ENCODE measurements around the gene ADARB1. TPM values are rescaled to one million over a fixed set of nuclear protein-coding genes. Genes with fewer than 3 reads are reported as not detected.

ADARB1 gene
- polyA plus RNA-seq, 3 donors = 0.40 to 2.6 (median 1.0) TPM

DNA sequence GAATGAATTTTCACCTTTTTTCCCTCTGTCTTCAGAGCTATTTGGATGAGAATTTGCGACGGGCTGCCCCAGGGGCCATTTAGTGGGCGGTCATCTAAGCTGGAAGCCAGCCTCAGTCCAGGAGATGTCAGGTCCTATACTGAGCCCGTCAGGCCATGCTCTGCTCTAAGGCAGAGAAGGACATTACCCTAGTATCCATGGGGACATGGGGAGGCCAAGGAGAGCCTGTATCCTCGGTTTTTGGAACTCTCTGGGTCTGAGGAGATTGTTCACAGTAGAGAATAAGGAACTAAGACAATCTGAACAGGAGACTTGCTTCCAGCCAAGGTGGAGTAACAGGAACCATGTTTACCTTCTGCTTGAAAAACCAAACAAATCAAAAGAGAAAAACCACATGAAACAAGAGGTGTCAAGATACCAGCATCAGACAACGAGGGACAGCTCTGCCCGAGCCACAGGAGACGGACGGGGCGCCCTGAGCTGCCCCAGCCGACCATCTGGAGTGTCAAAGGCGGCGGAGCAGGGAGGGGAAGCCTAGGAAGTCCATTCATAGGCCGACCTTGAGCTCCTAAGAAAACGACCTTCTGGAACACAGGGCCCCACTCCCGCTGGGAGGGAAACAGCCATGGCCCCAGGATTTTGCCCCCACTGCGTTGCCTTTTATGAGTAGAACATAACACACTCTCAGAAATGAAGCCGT is 20.0 kb upstream of the ADARB1 start:
- H3K27me3 ChIP-seq (ENCODE audit: control insufficient read depth in 2 of 2, insufficient read depth in 2 of 2, low read length in 2 of 2) = no peaks in the 10 kb centered on the region

DNA sequence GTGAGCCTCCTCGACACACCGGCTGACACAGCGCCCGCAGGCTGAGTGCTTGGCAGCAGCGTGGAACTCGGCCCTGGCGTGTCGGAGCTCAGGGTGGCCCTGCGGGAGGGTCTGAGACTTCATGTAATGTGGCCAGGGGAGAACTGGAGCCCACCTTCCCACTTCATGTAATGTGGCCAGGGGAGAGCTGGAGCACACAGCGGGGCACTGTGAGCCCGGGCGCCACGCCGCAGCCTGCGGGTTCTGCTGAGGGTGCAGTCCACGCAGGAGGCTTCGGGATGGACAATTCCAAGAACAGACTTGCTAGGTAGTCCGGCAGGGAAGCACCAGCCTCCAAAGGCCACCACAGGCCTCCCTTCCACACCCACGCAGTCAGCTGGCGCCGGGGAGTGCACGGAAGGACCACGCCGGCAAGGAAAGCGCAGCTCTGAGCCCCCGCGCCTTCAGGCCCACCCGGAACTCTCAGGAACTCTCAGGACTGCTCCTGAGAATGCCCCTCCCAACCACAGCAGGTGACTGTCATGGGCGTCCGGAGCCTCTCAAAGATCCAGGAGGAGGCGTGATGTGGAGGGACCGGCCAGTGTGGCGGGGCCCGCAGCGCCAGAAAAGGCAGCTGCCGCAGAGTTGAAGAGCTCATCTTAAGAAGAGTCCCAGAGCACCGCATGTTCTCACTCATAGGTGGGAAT is 19.3 kb upstream of the ADARB1 start:
- Histone ChIP-seq H3K9me3 (replicated peaks in 1 of 2; ENCODE audit: control insufficient read depth in 1 of 2, insufficient read depth in 1 of 2, low read length in 2 of 2) (no peaks in the 10 kb centered on the region), H3K27me3 (ENCODE audit: control insufficient read depth in 2 of 2, insufficient read depth in 2 of 2, low read length in 2 of 2) (no peaks in the 10 kb centered on the region), H4K20me1 (ENCODE audit: insufficient read depth, low read length) (no peaks in the 10 kb centered on the region), H3K36me3 (replicated peaks in 1 of 2; ENCODE audit: control insufficient read depth in 1 of 2, insufficient read depth in 2 of 2, low read length in 2 of 2) (no peaks in the 10 kb centered on the region), H3K4me3 (replicated peaks in 1 of 3; ENCODE audit: low read depth in 2 of 3, low read length in 3 of 3) (no peak overlapping the region), H2AFZ (ENCODE audit: insufficient read depth, low read depth, low read length, poor library complexity, severe bottlenecking) (no peak overlapping the region), H3K9ac (ENCODE audit: insufficient read depth, low read length, poor library complexity, severe bottlenecking) (no peak overlapping the region), H3K4me2 (replicated peaks; ENCODE audit: extremely low read depth, low read length, poor library complexity, severe bottlenecking) (no peak overlapping the region), H3K4me1 (ENCODE audit: control insufficient read depth in 1 of 2, insufficient read depth in 2 of 2, low read length in 2 of 2) (no peaks in the 10 kb centered on the region), H3K79me2 (ENCODE audit: insufficient read depth, low read length) (no peaks in the 10 kb centered on the region), H3K27ac (ENCODE audit: low read depth in 1 of 2, low read length in 2 of 2) (peak overlapping the region in 1 of 2 donors; percentile 20)
- WGBS (ENCODE audit: insufficient coverage) = 95% methylated on average over 22 of the region's 37 CpGs
- no peak overlapping the region for H3K4me3 Mint-ChIP-seq
- H3K36me3 Mint-ChIP-seq = no peaks in the 10 kb centered on the region
- peak in 1 of 3 donors; percentile 23 for DNase-seq
- H3K27me3 Mint-ChIP-seq (ENCODE audit: low read depth in 3 of 3) = peaks cover 16 to 43% (median 21%) of the 10 kb centered on the region in 3 donors
- peaks cover 0 to 2% (median 0%) of the 10 kb centered on the region in 7 donors for H3K9me3 Mint-ChIP-seq
- H3K4me1 Mint-ChIP-seq = no peaks in the 10 kb centered on the region
- TF ChIP-seq, protein P1, sequence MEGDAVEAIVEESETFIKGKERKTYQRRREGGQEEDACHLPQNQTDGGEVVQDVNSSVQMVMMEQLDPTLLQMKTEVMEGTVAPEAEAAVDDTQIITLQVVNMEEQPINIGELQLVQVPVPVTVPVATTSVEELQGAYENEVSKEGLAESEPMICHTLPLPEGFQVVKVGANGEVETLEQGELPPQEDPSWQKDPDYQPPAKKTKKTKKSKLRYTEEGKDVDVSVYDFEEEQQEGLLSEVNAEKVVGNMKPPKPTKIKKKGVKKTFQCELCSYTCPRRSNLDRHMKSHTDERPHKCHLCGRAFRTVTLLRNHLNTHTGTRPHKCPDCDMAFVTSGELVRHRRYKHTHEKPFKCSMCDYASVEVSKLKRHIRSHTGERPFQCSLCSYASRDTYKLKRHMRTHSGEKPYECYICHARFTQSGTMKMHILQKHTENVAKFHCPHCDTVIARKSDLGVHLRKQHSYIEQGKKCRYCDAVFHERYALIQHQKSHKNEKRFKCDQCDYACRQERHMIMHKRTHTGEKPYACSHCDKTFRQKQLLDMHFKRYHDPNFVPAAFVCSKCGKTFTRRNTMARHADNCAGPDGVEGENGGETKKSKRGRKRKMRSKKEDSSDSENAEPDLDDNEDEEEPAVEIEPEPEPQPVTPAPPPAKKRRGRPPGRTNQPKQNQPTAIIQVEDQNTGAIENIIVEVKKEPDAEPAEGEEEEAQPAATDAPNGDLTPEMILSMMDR (IDR thresholded peaks at IDR 0.05) = no peak
- H3K27ac Mint-ChIP-seq = no peak overlapping the region
- intact Hi-C loops (cut with micrococcal nuclease) = no loop called here

More for the DNA sequence above, 20.0 kb upstream of the ADARB1 start:
- no peak overlapping the region for H3K4me3 ChIP-seq (replicated peaks in 1 of 3; ENCODE audit: low read depth in 2 of 3, low read length in 3 of 3)
- no peaks in the 10 kb centered on the region for H3K79me2 ChIP-seq (ENCODE audit: insufficient read depth, low read length)
- no peak for DNase-seq
- peak overlapping the region in 1 of 2 donors; percentile 20 for H3K27ac ChIP-seq (ENCODE audit: low read depth in 1 of 2, low read length in 2 of 2)
- Mint-ChIP-seq H3K9me3 (no peaks in the 10 kb centered on the region), H3K36me3 (no peaks in the 10 kb centered on the region), H3K27me3 (ENCODE audit: low read depth in 3 of 3) (peaks cover 14 to 43% (median 18%) of the 10 kb centered on the region in 3 donors), H3K27ac (no peak overlapping the region), H3K4me3 (no peak overlapping the region), H3K4me1 (no peaks in the 10 kb centered on the region)
- H3K36me3 ChIP-seq (replicated peaks in 1 of 2; ENCODE audit: control insufficient read depth in 1 of 2, insufficient read depth in 2 of 2, low read length in 2 of 2) = no peaks in the 10 kb centered on the region
- no peaks in the 10 kb centered on the region for H3K9me3 ChIP-seq (replicated peaks in 1 of 2; ENCODE audit: control insufficient read depth in 1 of 2, insufficient read depth in 1 of 2, low read length in 2 of 2)
- TF ChIP-seq, protein P1 (IDR thresholded peaks at IDR 0.05) = no peak
- H3K9ac ChIP-seq (ENCODE audit: insufficient read depth, low read length, poor library complexity, severe bottlenecking) = no peak overlapping the region
- intact Hi-C loops (cut with micrococcal nuclease) = no loop called here
- H3K4me2 ChIP-seq (replicated peaks; ENCODE audit: extremely low read depth, low read length, poor library complexity, severe bottlenecking) = no peak overlapping the region
- no peak overlapping the region for H2AFZ ChIP-seq (ENCODE audit: insufficient read depth, low read depth, low read length, poor library complexity, severe bottlenecking)
- H4K20me1 ChIP-seq (ENCODE audit: insufficient read depth, low read length) = no peaks in the 10 kb centered on the region
- no peaks in the 10 kb centered on the region for H3K4me1 ChIP-seq (ENCODE audit: control insufficient read depth in 1 of 2, insufficient read depth in 2 of 2, low read length in 2 of 2)
- whole genome bisulfite sequencing (ENCODE audit: insufficient coverage) = 90% methylated on average over 17 of the region's 18 CpGs

Data from CD14-positive monocyte (primary cell).